ENCODE results near the gene CYB5A.
"Not testable (repeated sequence)": the region's sequence is repeated elsewhere in the genome, so short reads cannot be mapped to it uniquely, and the experiment has no call there.

Gene CYB5A

DNA sequence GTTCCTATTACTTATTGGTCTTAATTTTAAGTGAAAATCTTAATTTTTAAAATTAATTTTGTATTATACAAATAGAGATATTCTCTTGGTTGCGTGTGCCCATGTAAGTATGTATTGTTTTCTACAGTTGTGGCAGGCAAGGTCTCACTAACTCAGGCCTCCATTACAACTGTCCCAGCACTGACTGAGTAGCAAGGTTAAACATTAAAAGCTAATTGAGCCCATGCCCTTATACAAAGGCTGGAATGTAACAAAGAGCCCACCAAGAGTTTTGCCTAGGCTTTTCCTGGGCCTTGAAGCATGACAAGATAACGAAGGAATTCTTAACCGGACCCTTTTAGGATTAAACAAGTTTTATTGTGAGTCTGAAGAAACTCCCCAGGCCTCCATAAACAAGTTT lies 35.0 kb upstream of the CYB5A start:
- H3K4me3 ChIP-seq (ENCODE audit: insufficient read depth, low read depth, low read length, poor library complexity, severe bottlenecking); DNase-seq; H3K36me3 ChIP-seq (ENCODE audit: control insufficient read depth, insufficient read depth, low read length); H3K4me1 ChIP-seq (ENCODE audit: control insufficient read depth, insufficient read depth, low read length, poor library complexity, severe bottlenecking); H3K9me3 ChIP-seq (ENCODE audit: control insufficient read depth, low read length); H3K27me3 ChIP-seq (replicated peaks; ENCODE audit: control insufficient read depth, insufficient read depth, low read length, poor library complexity, severe bottlenecking); H3K27ac ChIP-seq (ENCODE audit: insufficient read depth, low read length, poor library complexity, severe bottlenecking): not testable (repeated sequence)

DNA sequence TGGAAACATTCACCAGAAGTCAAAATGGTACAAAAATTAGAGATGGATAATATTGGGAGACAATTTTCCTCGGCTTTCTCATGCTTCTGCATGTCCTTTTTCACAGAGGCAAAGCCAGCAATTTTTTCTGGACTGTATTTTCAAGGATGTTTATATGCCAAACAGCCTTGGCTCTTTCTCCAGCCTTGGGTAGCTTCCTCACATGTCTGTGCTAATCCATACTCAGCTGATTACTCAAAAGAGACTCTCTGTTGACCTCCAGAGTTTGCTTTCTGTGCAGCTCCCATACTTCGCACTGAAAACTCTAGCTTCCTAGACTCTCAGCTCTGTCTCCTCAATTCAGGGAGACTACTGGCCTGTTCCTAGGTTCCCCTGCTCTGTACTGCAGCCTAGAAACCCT lies 34.5 kb upstream of the CYB5A start:
- DNase-seq = no peak
- Histone ChIP-seq H3K36me3 (ENCODE audit: control insufficient read depth, insufficient read depth, low read length) (no peaks in the 10 kb centered on the region), H3K27me3 (replicated peaks; ENCODE audit: control insufficient read depth, insufficient read depth, low read length, poor library complexity, severe bottlenecking) (no peaks in the 10 kb centered on the region), H3K27ac (ENCODE audit: insufficient read depth, low read length, poor library complexity, severe bottlenecking) (no peak overlapping the region), H3K4me1 (ENCODE audit: control insufficient read depth, insufficient read depth, low read length, poor library complexity, severe bottlenecking) (no peaks in the 10 kb centered on the region), H3K4me3 (ENCODE audit: insufficient read depth, low read depth, low read length, poor library complexity, severe bottlenecking) (no peak overlapping the region), H3K9me3 (ENCODE audit: control insufficient read depth, low read length) (no peaks in the 10 kb centered on the region)

DNA sequence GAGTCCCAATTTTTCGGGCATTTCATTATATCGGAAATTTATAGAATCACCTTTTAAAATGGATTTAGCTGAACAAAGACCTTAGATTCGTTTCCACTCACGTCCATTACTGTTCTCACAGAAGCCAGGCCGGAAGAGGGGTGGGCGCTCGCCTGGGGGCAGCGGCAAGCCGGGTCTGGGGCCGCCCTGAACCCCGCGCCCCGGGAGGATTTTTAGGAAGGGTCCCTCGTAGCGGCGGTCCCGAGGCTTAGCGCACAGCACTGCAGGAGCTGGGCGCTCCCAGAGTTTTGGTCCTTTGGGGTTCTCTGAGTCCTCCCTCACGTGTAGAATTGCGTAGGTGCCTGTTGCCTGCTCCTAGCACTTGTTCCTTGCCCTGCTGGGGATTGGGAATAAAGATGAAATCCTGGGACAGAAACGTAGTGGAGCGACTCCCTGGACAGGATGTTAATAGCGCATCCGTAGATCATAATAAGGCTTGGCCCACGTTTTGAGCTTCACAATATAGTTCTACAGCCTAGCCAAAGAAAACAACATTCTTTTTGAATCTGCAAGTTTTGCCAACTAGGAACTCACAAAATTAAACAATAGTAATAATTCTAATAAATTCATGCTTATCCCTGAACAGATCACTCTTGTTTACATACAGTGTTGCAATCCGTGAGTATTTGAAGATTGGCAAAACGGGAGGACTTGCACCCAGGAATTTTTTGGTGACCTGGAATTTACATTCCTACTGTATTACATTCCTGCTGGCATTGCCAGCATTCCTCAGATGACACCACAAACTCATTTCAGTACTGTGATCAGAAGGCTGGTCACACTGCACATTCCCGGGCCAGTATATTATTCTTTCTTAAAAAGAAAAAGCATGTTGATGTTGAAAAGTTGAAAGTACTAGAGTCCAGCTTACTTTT lies 24.8 kb upstream of the CYB5A start:
- H3K27me3 ChIP-seq (replicated peaks; ENCODE audit: control insufficient read depth, insufficient read depth, low read length, poor library complexity, severe bottlenecking) = no peaks in the 10 kb centered on the region
- H3K9me3 ChIP-seq (ENCODE audit: control insufficient read depth, low read length) = no peaks in the 10 kb centered on the region
- H3K4me1 ChIP-seq (ENCODE audit: control insufficient read depth, insufficient read depth, low read length, poor library complexity, severe bottlenecking) = no peaks in the 10 kb centered on the region
- H3K4me3 ChIP-seq (ENCODE audit: insufficient read depth, low read depth, low read length, poor library complexity, severe bottlenecking) = no peak overlapping the region
- H3K36me3 ChIP-seq (ENCODE audit: control insufficient read depth, insufficient read depth, low read length) = no peaks in the 10 kb centered on the region
- no peak for DNase-seq
- H3K27ac ChIP-seq (ENCODE audit: insufficient read depth, low read length, poor library complexity, severe bottlenecking) = no peak overlapping the region

- Histone ChIP-seq H3K27me3 (replicated peaks; ENCODE audit: control insufficient read depth, insufficient read depth, low read length, poor library complexity, severe bottlenecking) (no peaks in the 10 kb centered on the region), H3K4me3 (ENCODE audit: insufficient read depth, low read depth, low read length, poor library complexity, severe bottlenecking) (no peak within 1 kb of the TSS), H3K4me1 (ENCODE audit: control insufficient read depth, insufficient read depth, low read length, poor library complexity, severe bottlenecking) (no peaks in the 10 kb centered on the region), H3K36me3 (ENCODE audit: control insufficient read depth, insufficient read depth, low read length) (no peaks in the 10 kb centered on the region), H3K27ac (ENCODE audit: insufficient read depth, low read length, poor library complexity, severe bottlenecking) (no peak within 1 kb of the TSS), H3K9me3 (ENCODE audit: control insufficient read depth, low read length) (no peaks in the 10 kb centered on the region)
- DNase-seq = no peak
Observed at GRCh38 chr18:74315464-74316256, 23.9 kb upstream of the CYB5A start, which contains the start of gene C18orf63. C18orf63 (plus strand) TSS chr18:74315839; CDS start chr18:74317866, 2,027 bp downstream.

- H3K4me3 ChIP-seq (ENCODE audit: insufficient read depth, low read depth, low read length, poor library complexity, severe bottlenecking) = no peak overlapping the region
- DNase-seq = no peak
- H3K36me3 ChIP-seq (ENCODE audit: control insufficient read depth, insufficient read depth, low read length) = no peaks in the 10 kb centered on the region
- H3K9me3 ChIP-seq (ENCODE audit: control insufficient read depth, low read length) = no peaks in the 10 kb centered on the region
- no peaks in the 10 kb centered on the region for H3K27me3 ChIP-seq (replicated peaks; ENCODE audit: control insufficient read depth, insufficient read depth, low read length, poor library complexity, severe bottlenecking)
- H3K27ac ChIP-seq (ENCODE audit: insufficient read depth, low read length, poor library complexity, severe bottlenecking) = no peak overlapping the region
- H3K4me1 ChIP-seq (ENCODE audit: control insufficient read depth, insufficient read depth, low read length, poor library complexity, severe bottlenecking) = no peaks in the 10 kb centered on the region
Observed at GRCh38 chr18:74314759-74315463, 23.1 kb upstream of the CYB5A start.

- H3K9me3 ChIP-seq (ENCODE audit: control insufficient read depth, low read length) = no peaks in the 10 kb centered on the region
- no peaks in the 10 kb centered on the region for H3K36me3 ChIP-seq (ENCODE audit: control insufficient read depth, insufficient read depth, low read length)
- peaks cover 7% of the 10 kb centered on the region for H3K27me3 ChIP-seq (replicated peaks; ENCODE audit: control insufficient read depth, insufficient read depth, low read length, poor library complexity, severe bottlenecking)
- H3K27ac ChIP-seq (ENCODE audit: insufficient read depth, low read length, poor library complexity, severe bottlenecking) = no peak overlapping the region
- no peaks in the 10 kb centered on the region for H3K4me1 ChIP-seq (ENCODE audit: control insufficient read depth, insufficient read depth, low read length, poor library complexity, severe bottlenecking)
- no peak for DNase-seq
- H3K4me3 ChIP-seq (ENCODE audit: insufficient read depth, low read depth, low read length, poor library complexity, severe bottlenecking) = no peak overlapping the region
Observed at GRCh38 chr18:74311000-74311399, 19.2 kb upstream of the CYB5A start.

DNA sequence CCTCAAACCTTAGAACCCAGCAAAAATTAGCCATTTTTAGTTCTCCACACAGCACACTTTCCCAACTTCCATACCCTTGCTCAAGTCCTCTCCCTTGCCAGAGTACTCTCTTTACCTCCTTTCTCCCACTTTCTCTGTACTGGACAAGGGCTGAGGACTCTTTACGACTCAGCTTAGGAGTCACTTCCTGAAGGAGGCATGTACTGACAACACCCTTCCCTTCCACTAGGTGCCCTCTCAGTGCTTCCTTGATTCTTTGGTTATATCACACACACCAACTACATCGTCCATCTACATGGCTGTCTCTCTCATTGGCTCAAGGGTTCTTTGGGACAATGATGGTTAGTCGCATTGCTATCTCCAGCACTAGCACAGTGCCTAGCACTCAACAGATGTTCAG lies 18.6 kb upstream of the CYB5A start:
- Histone ChIP-seq H3K27me3 (replicated peaks; ENCODE audit: control insufficient read depth, insufficient read depth, low read length, poor library complexity, severe bottlenecking) (peaks cover 7% of the 10 kb centered on the region), H3K27ac (ENCODE audit: insufficient read depth, low read length, poor library complexity, severe bottlenecking) (no peak overlapping the region), H3K4me3 (ENCODE audit: insufficient read depth, low read depth, low read length, poor library complexity, severe bottlenecking) (no peak overlapping the region), H3K9me3 (ENCODE audit: control insufficient read depth, low read length) (no peaks in the 10 kb centered on the region), H3K36me3 (ENCODE audit: control insufficient read depth, insufficient read depth, low read length) (no peaks in the 10 kb centered on the region), H3K4me1 (ENCODE audit: control insufficient read depth, insufficient read depth, low read length, poor library complexity, severe bottlenecking) (no peaks in the 10 kb centered on the region)
- DNase-seq = no peak

GRCh38 chr18:74303936-74304335 lies 12.2 kb upstream of the CYB5A start:
- DNase-seq = no peak
- H3K27ac ChIP-seq (ENCODE audit: insufficient read depth, low read length, poor library complexity, severe bottlenecking) = no peak overlapping the region
- H3K4me1 ChIP-seq (ENCODE audit: control insufficient read depth, insufficient read depth, low read length, poor library complexity, severe bottlenecking) = no peaks in the 10 kb centered on the region

GRCh38 chr18:74303306-74303705 lies 11.5 kb upstream of the CYB5A start:
- Histone ChIP-seq H3K4me1 (ENCODE audit: control insufficient read depth, insufficient read depth, low read length, poor library complexity, severe bottlenecking) (no peaks in the 10 kb centered on the region), H3K4me3 (ENCODE audit: insufficient read depth, low read depth, low read length, poor library complexity, severe bottlenecking) (no peak overlapping the region), H3K27me3 (replicated peaks; ENCODE audit: control insufficient read depth, insufficient read depth, low read length, poor library complexity, severe bottlenecking) (no peaks in the 10 kb centered on the region), H3K36me3 (ENCODE audit: control insufficient read depth, insufficient read depth, low read length) (no peaks in the 10 kb centered on the region), H3K27ac (ENCODE audit: insufficient read depth, low read length, poor library complexity, severe bottlenecking) (no peak overlapping the region), H3K9me3 (ENCODE audit: control insufficient read depth, low read length) (no peaks in the 10 kb centered on the region)
- no peak for DNase-seq

More at GRCh38 chr18:74303936-74304335, 12.2 kb upstream of the CYB5A start:
- Histone ChIP-seq H3K27me3 (replicated peaks; ENCODE audit: control insufficient read depth, insufficient read depth, low read length, poor library complexity, severe bottlenecking) (peaks cover 4% of the 10 kb centered on the region), H3K4me3 (ENCODE audit: insufficient read depth, low read depth, low read length, poor library complexity, severe bottlenecking) (no peak overlapping the region), H3K9me3 (ENCODE audit: control insufficient read depth, low read length) (no peaks in the 10 kb centered on the region), H3K36me3 (ENCODE audit: control insufficient read depth, insufficient read depth, low read length) (no peaks in the 10 kb centered on the region)

Measured in effector memory CD4-positive, alpha-beta T cell (primary cell).